Tracheal epithelial cell (primary cell): ENCODE measurements around the gene TRAF7. TPM values are rescaled to one million over a fixed set of nuclear protein-coding genes. Genes with fewer than 3 reads are reported as not detected.

Experiments
- total RNA-seq: library from RNA; depleted of rRNA; stranded (reverse); fragments of >200 nt; gene quantifications from 2 replicates; pipeline ENCODE4 v1.2.1, GENCODE V29; 2014

TRAF7 gene
- total RNA-seq = 60.2 and 78.9 TPM in 2 replicates

DNA sequence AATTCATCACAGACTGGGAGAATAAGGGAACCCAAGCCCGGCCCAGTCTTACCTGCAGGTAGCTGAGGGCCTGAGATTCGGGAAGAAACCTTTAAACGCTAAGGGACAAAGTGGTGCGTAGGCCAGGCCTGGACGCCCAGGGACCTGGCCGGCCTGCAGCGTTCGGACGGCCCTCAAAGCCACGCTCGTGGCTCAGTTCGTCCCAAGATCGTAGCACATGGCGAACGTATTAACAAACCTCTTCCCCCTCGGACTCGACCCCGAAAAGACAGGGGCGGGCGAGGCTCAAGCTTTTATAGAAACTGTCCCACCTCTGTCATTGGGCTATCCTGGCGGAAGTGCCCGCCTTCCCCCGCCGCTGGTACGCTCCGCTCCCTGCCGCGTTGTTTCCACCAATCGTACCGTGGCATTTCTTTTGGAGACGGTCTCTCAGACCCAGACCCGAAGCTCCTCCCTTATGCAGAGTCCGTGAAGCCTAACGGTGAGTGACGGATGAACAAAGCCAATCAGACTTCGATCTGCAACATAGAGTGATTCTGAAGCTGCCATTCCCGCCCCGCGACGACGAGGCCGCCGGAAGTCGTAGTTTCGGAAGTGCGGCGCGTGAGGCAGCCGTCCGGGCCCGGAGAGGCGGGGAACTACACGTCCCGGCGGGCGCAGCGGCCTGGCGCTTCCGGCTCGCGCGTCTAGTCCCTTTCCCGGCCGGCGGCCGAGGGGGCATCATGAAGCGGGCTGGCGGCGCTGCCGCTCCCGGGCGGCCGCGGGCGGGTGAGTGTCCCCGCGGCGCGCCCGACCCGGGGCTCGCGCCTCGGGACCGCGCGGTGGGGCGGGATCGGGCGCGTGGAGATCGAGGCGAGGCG is at the start of gene TRAF7:
TSS of gene TRAF7 (plus strand) at position 692 of the 860 bp plus-strand sequence. CDS start 8,139 bp downstream, outside the sequence.

DNA sequence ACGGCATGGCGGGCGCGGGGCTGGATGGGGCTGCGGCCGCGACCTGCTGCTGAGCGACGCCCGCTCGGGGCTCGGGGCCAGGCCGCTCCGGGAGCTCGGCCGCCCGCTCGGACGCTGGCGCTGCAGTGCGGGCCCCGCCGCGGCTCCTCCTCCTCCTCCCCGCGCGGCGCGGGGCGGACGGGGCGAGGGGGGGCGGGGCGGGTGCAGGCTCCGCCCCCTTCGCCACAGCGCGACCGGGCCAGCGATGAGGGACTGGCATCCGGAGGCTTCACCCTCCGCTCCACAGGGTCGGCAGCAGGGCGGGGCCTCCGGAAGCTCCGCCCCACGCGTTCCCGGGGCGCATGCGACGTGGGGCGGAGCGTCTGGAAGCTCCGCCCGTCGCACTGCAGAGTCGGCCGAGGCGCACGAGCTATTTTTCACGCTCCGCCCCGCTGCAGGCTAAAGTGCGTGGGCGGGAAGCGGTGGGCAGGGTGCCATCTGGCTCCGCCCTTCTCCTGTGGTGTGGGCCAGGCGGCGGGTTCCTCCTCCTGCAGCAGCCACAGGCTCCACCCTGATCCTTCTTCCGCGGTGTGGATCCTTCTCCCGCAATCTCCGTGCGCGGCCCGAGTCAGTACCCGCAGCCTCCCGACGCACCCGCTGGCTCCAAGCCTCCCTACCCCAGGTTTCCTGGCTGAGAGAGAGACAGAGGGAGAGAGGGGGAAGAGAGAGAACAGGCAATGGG is 19.7 kb upstream of the TRAF7 start, which contains the start of gene PKD1:
TSS of gene PKD1 (minus strand) at position 129 of the 721 bp plus-strand sequence. CDS start 209 bp downstream, outside the sequence.

DNA sequence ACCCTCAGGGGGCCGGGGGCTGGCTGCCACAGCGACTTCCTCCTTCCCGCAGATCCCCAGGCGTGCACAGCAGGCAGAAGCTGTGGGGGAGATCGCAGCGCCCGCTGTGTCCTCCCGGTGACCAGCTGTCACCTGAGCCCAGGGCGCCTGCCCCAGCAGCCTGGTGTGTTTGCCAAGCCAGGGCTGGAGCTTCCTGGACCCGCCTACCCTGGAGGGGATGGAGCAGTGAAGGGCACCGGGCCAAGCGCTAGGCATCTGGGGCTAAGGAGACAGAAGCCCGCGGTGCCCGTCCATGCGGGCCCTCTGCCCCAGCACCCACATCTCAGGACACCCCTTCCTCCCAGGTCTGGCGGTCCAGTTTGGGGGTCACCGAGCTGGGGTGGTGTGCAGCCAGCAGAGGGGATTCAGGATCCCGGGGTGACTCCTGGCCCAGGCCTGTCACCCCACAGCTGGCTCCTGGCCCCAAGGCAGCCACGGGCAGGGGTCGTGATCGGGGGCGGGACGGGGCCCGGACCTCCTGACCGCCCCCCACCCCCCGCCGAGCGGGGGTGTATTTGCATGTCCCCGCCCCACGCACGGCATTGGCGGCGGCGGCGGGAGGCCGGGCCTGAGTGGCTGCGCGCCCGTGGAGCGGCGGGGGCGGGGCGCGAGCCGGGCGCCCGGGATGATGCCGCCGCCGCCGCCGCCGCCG is 7.5 kb upstream of the TRAF7 start, which contains the start of gene RAB26:
TSS of gene RAB26 (plus strand) at position 645 of the 691 bp plus-strand sequence. CDS start 159 bp downstream, outside the sequence.

DNA sequence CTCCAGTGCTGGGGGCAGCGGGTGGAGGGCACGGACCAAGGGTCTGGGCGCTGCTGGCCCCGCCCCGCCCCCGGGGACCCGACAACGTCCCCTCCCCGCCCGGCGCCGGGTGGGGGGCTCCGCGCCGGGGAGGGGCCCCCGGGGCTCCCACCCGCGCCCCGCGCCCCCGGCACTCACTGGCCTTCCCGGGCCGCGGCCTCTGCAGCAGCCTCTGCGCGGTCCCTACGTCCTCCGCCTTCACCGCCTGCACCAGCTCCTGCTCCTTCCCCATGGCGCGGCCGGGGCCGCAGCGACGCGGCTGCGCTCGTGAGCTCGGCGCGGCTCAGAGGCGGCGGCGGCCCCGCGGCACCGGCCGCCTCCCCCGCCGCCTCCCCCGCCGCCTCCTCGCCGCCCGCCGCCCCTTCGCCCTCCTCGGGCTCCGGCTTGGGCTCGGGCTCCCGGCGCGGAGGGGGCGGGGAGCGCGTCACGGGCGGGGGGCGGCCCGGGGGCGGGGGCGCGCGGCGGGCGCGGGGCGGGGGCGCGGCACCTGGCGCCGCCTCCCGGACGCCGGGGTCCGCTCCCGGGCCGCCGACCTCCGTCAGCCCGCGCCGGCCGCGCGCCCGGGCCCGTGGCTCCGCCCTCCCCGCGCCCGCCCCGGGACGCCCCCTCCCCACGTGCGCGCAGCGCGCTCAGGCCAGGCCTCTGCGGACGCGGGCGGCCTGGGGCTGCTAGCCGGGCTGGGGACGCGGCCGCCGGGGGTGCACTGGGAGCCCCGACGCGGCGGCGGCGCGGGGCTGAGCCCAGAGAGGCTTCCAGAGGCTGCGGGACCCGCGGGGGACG is 40.8 kb downstream of the TRAF7 start, which contains the start of gene CASKIN1:
TSS of gene CASKIN1 (minus strand) at position 444 of the 819 bp plus-strand sequence. CDS start at position 271, 173 bp downstream.

DNA sequence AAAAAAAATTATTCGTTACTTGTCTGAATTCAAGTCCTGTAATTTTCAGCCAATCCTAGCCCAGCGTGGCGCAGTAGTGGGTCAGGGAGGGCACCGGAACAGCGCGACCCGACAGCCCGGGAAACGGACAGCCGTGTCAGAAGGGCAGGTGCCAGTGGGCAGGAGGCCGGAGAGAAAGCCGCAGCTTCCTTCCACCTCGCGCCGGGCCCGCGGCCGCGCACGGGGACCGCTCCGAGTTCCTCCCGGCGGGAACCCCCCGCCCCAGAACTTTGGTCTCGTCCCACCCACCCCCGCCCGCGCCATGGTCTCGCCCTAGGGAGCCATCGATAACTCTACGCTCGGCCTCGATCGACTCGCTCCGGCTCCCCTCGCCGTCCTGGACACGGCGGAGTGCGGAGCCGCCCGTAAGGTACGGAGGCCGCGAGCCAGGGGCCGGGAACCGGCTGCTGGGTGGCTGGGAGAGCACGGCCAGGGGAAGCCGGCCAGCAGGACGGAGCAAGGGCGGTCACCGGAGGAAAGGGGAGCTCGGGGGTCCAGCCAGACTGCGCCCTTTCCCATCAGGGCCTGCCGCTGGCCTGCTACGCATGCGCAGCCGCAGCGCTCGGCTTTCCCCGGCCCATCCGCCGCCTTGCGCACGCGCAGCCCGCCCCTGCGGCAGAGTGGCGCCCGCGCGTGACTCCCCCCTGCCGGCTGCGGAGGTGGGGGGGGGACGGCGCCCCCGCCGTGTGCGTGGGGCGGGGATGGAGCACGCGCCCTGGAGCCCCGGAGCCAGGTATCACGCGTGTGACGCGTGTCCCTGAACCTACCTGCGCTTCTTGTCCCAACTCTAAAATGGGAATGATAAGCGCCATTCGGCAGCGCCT is 49.8 kb downstream of the TRAF7 start, which contains the start of gene MLST8:
TSS of gene MLST8 (plus strand) at position 351 of the 863 bp plus-strand sequence. CDS start 632 bp downstream, outside the sequence.

DNA sequence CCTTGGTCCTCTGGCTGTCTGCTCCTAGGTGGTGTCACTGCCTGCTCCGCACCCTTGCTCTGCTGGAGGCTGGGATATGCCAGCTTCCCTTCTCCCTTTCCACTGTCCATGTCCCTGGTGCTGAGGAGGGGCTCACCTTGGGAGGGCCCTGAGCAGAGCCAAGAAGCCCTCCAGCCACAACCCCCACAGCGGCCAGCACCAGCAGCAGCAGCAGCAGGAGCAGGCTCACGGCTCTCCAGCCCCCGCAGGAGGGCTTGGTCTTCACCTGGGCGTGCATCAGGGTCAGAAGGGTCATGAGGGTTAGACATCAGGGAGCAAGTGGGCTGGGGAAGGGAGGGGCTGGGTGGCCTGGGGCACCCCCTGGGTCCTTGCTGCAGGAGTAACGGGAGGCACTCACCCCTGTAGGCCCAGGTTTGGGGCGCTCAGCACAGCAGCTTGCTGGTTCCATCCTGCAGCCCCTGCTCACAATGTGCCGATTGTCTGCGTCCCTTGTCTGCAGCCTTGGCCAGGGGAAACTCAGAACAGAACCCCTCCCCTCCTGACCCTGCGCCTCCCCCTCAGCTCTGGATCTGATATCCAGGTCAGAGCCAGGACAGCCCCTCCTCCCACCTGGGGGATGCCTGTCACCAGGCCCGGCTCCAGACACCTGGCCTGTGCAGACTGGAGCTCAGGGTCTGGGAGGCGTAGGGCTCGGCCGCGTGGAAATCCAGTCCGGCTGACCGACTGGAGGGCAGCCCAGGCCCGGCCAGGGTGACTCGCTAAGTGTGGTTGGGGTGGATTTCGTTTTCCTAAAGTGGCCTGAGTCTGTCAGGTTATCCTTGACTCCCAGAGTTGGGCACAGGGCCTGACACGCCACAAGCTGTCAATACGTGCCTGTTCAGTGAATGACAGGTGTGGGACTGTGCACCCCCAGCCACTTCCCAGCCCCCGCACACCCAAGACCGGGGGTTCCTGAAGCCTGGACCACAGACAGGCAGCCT is 55.1 kb downstream of the TRAF7 start, which contains the start of gene BRICD5:
TSS of gene BRICD5 (minus strand) at position 478 of the 980 bp plus-strand sequence. CDS start at position 448, 30 bp downstream.

DNA sequence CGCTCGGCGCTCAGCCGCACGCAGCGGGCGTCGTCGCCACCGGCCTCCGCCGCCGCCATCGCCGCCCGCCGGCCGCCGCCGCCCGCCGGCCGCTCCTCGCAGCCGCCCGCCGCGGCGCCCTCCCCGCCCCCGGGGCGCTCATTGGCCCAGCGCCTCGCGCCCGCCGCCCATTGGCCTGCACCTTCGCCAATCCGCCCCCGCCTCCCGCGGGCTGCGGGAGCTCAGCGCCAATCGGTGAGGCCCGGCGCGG is 59.1 kb downstream of the TRAF7 start, which contains the start of gene PGP:
TSS of gene PGP (minus strand) at position 122 of the 250 bp plus-strand sequence. CDS start at position 59, 63 bp downstream.

DNA sequence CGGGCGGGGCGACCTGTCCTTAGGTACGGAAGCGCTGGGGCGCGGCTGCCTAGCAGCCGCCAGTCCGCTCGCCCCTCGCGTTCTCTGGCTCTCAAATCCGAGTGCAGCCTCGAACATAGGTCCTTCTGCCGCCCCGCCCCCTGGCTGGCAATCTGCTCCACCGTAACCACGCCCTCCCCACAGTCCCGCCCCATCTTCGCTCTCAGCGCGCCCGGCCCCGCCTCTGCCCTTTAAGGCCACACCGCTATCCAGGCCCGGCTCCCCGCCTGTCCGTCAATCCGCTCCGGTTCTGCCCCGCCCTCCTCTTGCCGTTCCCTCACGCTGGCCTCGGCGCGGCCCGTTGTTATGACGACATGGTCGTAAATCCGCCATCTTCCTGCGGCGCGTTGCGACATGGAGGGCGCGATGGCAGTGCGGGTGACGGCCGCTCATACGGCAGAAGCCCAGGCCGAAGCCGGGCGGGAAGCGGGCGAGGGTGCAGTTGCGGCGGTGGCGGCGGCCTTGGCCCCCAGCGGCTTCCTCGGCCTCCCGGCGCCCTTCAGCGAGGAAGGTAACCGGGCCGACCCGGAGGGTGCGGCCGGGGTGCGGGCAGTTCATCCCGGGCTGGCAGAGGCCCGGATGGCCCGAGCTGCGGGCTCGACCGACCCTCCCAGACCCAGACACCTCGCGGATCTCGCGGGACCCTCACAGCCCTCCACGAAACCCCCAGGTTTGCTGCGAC is 67.8 kb downstream of the TRAF7 start, which contains the start of gene E4F1:
TSS of gene E4F1 (plus strand) at position 371 of the 721 bp plus-strand sequence. CDS start at position 394, 23 bp downstream.

Other genes with a start within 250 kb of the TRAF7 start
- 0.24 TPM in 1 of 2 replicates, not detected in the other for gene HS3ST6, start 237.4 kb upstream of the TRAF7 start, total RNA-seq
- 0.85 and 1.9 TPM in 2 replicates for gene MSRB1, start 212.6 kb upstream of the TRAF7 start, total RNA-seq
- 0.24 TPM in 1 of 2 replicates, not detected in the other for gene RPL3L, start 201.1 kb upstream of the TRAF7 start, total RNA-seq
- gene NDUFB10, start 196.2 kb upstream of the TRAF7 start, total RNA-seq = 114 and 124 TPM in 2 replicates
- 2,434 and 3,731 TPM in 2 replicates for gene RPS2, start 191.0 kb upstream of the TRAF7 start, total RNA-seq
- gene RNF151, start 188.9 kb upstream of the TRAF7 start, total RNA-seq = 0.85 TPM in 1 of 2 replicates, not detected in the other
- 65.9 and 82.9 TPM in 2 replicates for gene TBL3, start 183.7 kb upstream of the TRAF7 start, total RNA-seq
- 1.2 and 2.6 TPM in 2 replicates for gene NOXO1, start 174.3 kb upstream of the TRAF7 start, total RNA-seq
- gene GFER, start 171.6 kb upstream of the TRAF7 start, total RNA-seq = 8.9 and 24.9 TPM in 2 replicates
- gene SYNGR3, start 165.8 kb upstream of the TRAF7 start, total RNA-seq = 4.7 and 4.8 TPM in 2 replicates
- 28.0 and 31.8 TPM in 2 replicates for gene ZNF598, start 146.0 kb upstream of the TRAF7 start, total RNA-seq
- gene NPW, start 136.0 kb upstream of the TRAF7 start, total RNA-seq = under 0.01 and 1.4 TPM in 2 replicates
- 12.8 and 17.1 TPM in 2 replicates for gene NHERF2, start 128.9 kb upstream of the TRAF7 start, total RNA-seq
- gene NTHL1, start 107.9 kb upstream of the TRAF7 start, total RNA-seq = 32.8 and 45.6 TPM in 2 replicates
- 30.6 and 31.3 TPM in 2 replicates for gene TSC2, start 107.8 kb upstream of the TRAF7 start, total RNA-seq
- 74.2 and 96.1 TPM in 2 replicates for gene PKD1, start 19.9 kb upstream of the TRAF7 start, total RNA-seq
- gene RAB26, start 7.2 kb upstream of the TRAF7 start, total RNA-seq = 0.48 and 1.7 TPM in 2 replicates
- 0.43 and 0.96 TPM in 2 replicates for gene CASKIN1, start 40.8 kb downstream of the TRAF7 start, total RNA-seq
- gene MLST8, start 49.7 kb downstream of the TRAF7 start, total RNA-seq = 19.2 and 26.0 TPM in 2 replicates
- gene BRICD5, start 55.1 kb downstream of the TRAF7 start, total RNA-seq = 0.24 and 1.3 TPM in 2 replicates
- gene PGP, start 59.1 kb downstream of the TRAF7 start, total RNA-seq = 14.5 and 19.0 TPM in 2 replicates
- gene E4F1, start 67.8 kb downstream of the TRAF7 start, total RNA-seq = 26.0 and 32.0 TPM in 2 replicates
- gene DNASE1L2, start 80.7 kb downstream of the TRAF7 start, total RNA-seq = not detected in 2 replicates
- gene ECI1, start 95.8 kb downstream of the TRAF7 start, total RNA-seq = 51.8 and 119 TPM in 2 replicates
- 79.5 and 80.2 TPM in 2 replicates for gene RNPS1, start 112.3 kb downstream of the TRAF7 start, total RNA-seq
- 0.43 and 3.9 TPM in 2 replicates for gene ABCA3, start 184.9 kb downstream of the TRAF7 start, total RNA-seq